WTC11 (cell line): ENCODE measurements around the gene CORO2B. TPM values are rescaled to one million over a fixed set of nuclear protein-coding genes. Genes with fewer than 3 reads are reported as not detected.

Experiments
- ATAC-seq: fragments of 200-7000 bp; cut with Tn5 transposase; 2 replicates; pipeline ENCODE4 v1.10.0; 2021; ENCODE audit warnings: mild to moderate bottlenecking, moderate library complexity
- CTCF ChIA-PET: fragments of 300-600 bp; sonication (Branson Sonifier 250); formaldehyde crosslinking; loops from one replicate; lab custom pipeline; 2021; ENCODE audit warnings: antibody characterized with exemption; lab: Charles Lee
- POLR2A ChIA-PET: fragments of 350-600 bp; sonication (Branson Sonifier 250); formaldehyde crosslinking; loops from one replicate; lab custom pipeline; 2021; ENCODE audit warnings: antibody characterized with exemption; lab: Charles Lee
- DNase-seq: peaks from one replicate; pipeline ENCODE4 v3.0.0; 2021; ENCODE audit warnings: low spot score
- H3K27ac Mint-ChIP-seq: 2 replicates; pipeline ENCODE4 v1.8.0; 2021; ENCODE audit warnings: mixed read lengths
- H3K27me3 Mint-ChIP-seq: 2 replicates; pipeline ENCODE4 v1.8.0; 2021; ENCODE audit warnings: low read depth, mild to moderate bottlenecking, moderate library complexity, mixed read lengths
- H3K36me3 Mint-ChIP-seq: 2 replicates; pipeline ENCODE4 v1.8.0; 2021; ENCODE audit warnings: mixed read lengths
- H3K4me1 Mint-ChIP-seq: 2 replicates; pipeline ENCODE4 v1.8.0; 2022; ENCODE audit warnings: mixed read lengths
- H3K4me3 Mint-ChIP-seq: 2 replicates; pipeline ENCODE4 v1.8.0; 2021; ENCODE audit warnings: mild to moderate bottlenecking, moderate library complexity, mixed read lengths
- H3K9me3 Mint-ChIP-seq: 2 replicates; pipeline ENCODE4 v1.8.0; 2021; ENCODE audit warnings: mixed read lengths
- CREB1 ChIP-seq: sonication (generic); formaldehyde crosslinking; IDR thresholded peaks from 2 replicates; pipeline ENCODE4 v1.8.0; 2023; ENCODE audit warnings: mild to moderate bottlenecking, missing genetic modification reagents
- E2F4 ChIP-seq: sonication (generic); formaldehyde crosslinking; IDR thresholded peaks from 2 replicates; pipeline ENCODE4 v1.8.1; 2022; ENCODE audit warnings: low read depth, mild to moderate bottlenecking, moderate library complexity, missing genetic modification reagents, borderline replicate concordance
- GABPB1 ChIP-seq: sonication (generic); formaldehyde crosslinking; IDR thresholded peaks from 2 replicates; pipeline ENCODE4 v1.8.1; 2023; ENCODE audit warnings: mild to moderate bottlenecking, missing genetic modification reagents
- GTF2I ChIP-seq: fragments of 250-450 bp; sonication (Bioruptor Pico); conservative IDR thresholded peaks from 2 replicates; pipeline ENCODE4 v1.4.0; 2021; ENCODE audit warnings: mild to moderate bottlenecking
- IRF2 ChIP-seq: sonication (generic); formaldehyde crosslinking; IDR thresholded peaks from 2 replicates; pipeline ENCODE4 v1.8.0; 2022; ENCODE audit warnings: low read depth, missing genetic modification reagents, borderline replicate concordance
- JAZF1 ChIP-seq: fragments of 250-450 bp; sonication (Bioruptor Pico); IDR thresholded peaks from 2 replicates; pipeline ENCODE4 v1.9.0; 2021; ENCODE audit warnings: moderate library complexity, mild to moderate bottlenecking, inconsistent platforms
- MXD4 ChIP-seq: fragments of 250-450 bp; sonication (Bioruptor Pico); IDR thresholded peaks from 2 replicates; pipeline ENCODE4 v1.8.0; 2021; ENCODE audit warnings: mild to moderate bottlenecking, moderate library complexity, borderline replicate concordance
- NFATC4 ChIP-seq: fragments of 250-450 bp; sonication (Bioruptor Pico); IDR thresholded peaks from 2 replicates; pipeline ENCODE4 v1.9.0; 2021; ENCODE audit warnings: mild to moderate bottlenecking
- NFYB ChIP-seq: sonication (generic); formaldehyde crosslinking; conservative IDR thresholded peaks from 2 replicates; pipeline ENCODE4 v1.8.0; 2022; ENCODE audit warnings: low read depth, missing genetic modification reagents
- PRRX2 ChIP-seq: fragments of 250-450 bp; sonication (Bioruptor Pico); IDR thresholded peaks from 2 replicates; pipeline ENCODE4 v1.8.0; 2021; ENCODE audit warnings: mild to moderate bottlenecking
- RORB ChIP-seq: fragments of 250-450 bp; sonication (Bioruptor Pico); IDR thresholded peaks from 2 replicates; pipeline ENCODE4 v1.9.0; 2021; ENCODE audit warnings: mild to moderate bottlenecking
- SOX15 ChIP-seq: fragments of 250-450 bp; sonication (Bioruptor Pico); IDR thresholded peaks from 2 replicates; pipeline ENCODE4 v1.9.0; 2021; ENCODE audit warnings: mild to moderate bottlenecking
- SP1 ChIP-seq: sonication (generic); formaldehyde crosslinking; conservative IDR thresholded peaks from 2 replicates; pipeline ENCODE4 v1.8.1; 2022; ENCODE audit warnings: missing genetic modification reagents
- ZNF232 ChIP-seq: sonication (generic); formaldehyde crosslinking; IDR thresholded peaks from 2 replicates; pipeline ENCODE4 v1.8.0; 2022; ENCODE audit warnings: mild to moderate bottlenecking, missing genetic modification reagents
- ZNF281 ChIP-seq: sonication (generic); formaldehyde crosslinking; IDR thresholded peaks from 2 replicates; pipeline ENCODE4 v1.8.0; 2023; ENCODE audit warnings: mild to moderate bottlenecking, missing genetic modification reagents
- ZNF532 ChIP-seq: fragments of 250-450 bp; sonication (Bioruptor Pico); IDR thresholded peaks from 2 replicates; pipeline ENCODE4 v1.9.0; 2021; ENCODE audit warnings: mild to moderate bottlenecking, borderline replicate concordance
- total RNA-seq: library from RNA; stranded (reverse); gene quantifications from 3 replicates; pipeline ENCODE4 v1.2.3, GENCODE V29; 2021
- TF ChIP-seq, protein P1 (sequence below): sonication (generic); formaldehyde crosslinking; IDR thresholded peaks from 2 replicates; pipeline ENCODE4 v1.8.1; 2023; ENCODE audit warnings: mild to moderate bottlenecking, missing genetic modification reagents, borderline replicate concordance
- TF ChIP-seq, protein P2 (sequence below): sonication (generic); formaldehyde crosslinking; IDR thresholded peaks from 2 replicates; pipeline ENCODE4 v1.8.1; 2023; ENCODE audit warnings: mild to moderate bottlenecking, missing genetic modification reagents, moderate library complexity

CORO2B gene
- total RNA-seq, 1 experiment from 2014 or later: 4.9 TPM

GRCh38 chr15:68717951-68718350 lies 139.2 kb downstream of the CORO2B start (continued):
- TF ChIP-seq, protein P1, sequence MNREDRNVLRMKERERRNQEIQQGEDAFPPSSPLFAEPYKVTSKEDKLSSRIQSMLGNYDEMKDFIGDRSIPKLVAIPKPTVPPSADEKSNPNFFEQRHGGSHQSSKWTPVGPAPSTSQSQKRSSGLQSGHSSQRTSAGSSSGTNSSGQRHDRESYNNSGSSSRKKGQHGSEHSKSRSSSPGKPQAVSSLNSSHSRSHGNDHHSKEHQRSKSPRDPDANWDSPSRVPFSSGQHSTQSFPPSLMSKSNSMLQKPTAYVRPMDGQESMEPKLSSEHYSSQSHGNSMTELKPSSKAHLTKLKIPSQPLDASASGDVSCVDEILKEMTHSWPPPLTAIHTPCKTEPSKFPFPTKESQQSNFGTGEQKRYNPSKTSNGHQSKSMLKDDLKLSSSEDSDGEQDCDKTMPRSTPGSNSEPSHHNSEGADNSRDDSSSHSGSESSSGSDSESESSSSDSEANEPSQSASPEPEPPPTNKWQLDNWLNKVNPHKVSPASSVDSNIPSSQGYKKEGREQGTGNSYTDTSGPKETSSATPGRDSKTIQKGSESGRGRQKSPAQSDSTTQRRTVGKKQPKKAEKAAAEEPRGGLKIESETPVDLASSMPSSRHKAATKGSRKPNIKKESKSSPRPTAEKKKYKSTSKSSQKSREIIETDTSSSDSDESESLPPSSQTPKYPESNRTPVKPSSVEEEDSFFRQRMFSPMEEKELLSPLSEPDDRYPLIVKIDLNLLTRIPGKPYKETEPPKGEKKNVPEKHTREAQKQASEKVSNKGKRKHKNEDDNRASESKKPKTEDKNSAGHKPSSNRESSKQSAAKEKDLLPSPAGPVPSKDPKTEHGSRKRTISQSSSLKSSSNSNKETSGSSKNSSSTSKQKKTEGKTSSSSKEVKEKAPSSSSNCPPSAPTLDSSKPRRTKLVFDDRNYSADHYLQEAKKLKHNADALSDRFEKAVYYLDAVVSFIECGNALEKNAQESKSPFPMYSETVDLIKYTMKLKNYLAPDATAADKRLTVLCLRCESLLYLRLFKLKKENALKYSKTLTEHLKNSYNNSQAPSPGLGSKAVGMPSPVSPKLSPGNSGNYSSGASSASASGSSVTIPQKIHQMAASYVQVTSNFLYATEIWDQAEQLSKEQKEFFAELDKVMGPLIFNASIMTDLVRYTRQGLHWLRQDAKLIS (CRISPR knock-in tag): no peak
- TF ChIP-seq SP1 (CRISPR knock-in tag) (no peak), E2F4 (CRISPR knock-in tag) (no peak), IRF2 (CRISPR knock-in tag) (no peak), ZNF232 (CRISPR knock-in tag) (no peak), CREB1 (no peak), NFATC4 (no peak), GABPB1 (CRISPR knock-in tag) (no peak), GTF2I (CRISPR knock-in tag) (no peak)
- TF ChIP-seq, protein P2, sequence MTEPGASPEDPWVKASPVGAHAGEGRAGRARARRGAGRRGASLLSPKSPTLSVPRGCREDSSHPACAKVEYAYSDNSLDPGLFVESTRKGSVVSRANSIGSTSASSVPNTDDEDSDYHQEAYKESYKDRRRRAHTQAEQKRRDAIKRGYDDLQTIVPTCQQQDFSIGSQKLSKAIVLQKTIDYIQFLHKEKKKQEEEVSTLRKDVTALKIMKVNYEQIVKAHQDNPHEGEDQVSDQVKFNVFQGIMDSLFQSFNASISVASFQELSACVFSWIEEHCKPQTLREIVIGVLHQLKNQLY (CRISPR knock-in tag): no peak

DNA sequence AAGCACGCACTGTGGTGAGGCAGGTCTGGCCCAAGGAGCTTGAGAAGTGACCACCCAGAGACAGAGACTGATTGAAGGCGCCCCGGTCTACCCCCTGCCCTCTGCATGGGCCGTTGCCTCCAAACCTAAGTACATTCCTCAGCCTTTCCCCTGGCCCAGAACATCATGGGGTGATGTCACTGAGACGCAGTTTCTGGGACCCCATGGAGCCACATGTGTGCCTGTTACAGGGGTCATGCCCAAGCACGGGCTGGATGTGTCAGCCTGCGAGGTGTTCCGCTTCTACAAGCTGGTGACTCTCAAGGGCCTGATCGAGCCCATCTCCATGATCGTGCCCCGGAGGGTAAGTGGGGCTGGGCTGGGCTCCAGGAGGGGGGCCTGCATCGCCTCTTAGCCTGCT lies 139.7 kb downstream of the CORO2B start:
- CTCF ChIA-PET: interaction anchor here (1.5 kb wide), 1 partner anchor 157 kb away, joined by 3 read pairs; no protein-coding TSS in a partner anchor
- no peak overlapping the region for H3K27ac Mint-ChIP-seq
- H3K27me3 Mint-ChIP-seq: no peaks in the 10 kb centered on the region
- H3K36me3 Mint-ChIP-seq: no peaks in the 10 kb centered on the region
- DNase-seq: no peak
- no peak for ATAC-seq
- H3K4me1 Mint-ChIP-seq: no peaks in the 10 kb centered on the region
- no peak overlapping the region for H3K4me3 Mint-ChIP-seq
- peaks cover 4% of the 10 kb centered on the region; the same call in 1 of the 2 replicates for H3K9me3 Mint-ChIP-seq
- POLR2A ChIA-PET: no interaction called here
- TF ChIP-seq PRRX2 (no peak), JAZF1 (no peak), GTF2I (CRISPR knock-in tag) (no peak), NFYB (no peak), IRF2 (CRISPR knock-in tag) (no peak), SOX15 (CRISPR knock-in tag) (no peak), ZNF281 (CRISPR knock-in tag) (no peak), CREB1 (no peak), ZNF532 (CRISPR knock-in tag) (no peak), RORB (CRISPR knock-in tag) (no peak), MXD4 (CRISPR knock-in tag) (no peak)
- TF ChIP-seq, protein P1 (CRISPR knock-in tag): no peak
- TF ChIP-seq, protein P2 (CRISPR knock-in tag): no peak
